AG09309 (cell line): ENCODE results near the gene MTRF1.
"Not testable (repeated sequence)": the region's sequence is repeated elsewhere in the genome, so short reads cannot be mapped to it uniquely, and the experiment has no call there.

Experiments
- DNase-seq: peaks from one replicate; pipeline ENCODE4 v3.0.0-alpha.2; 2010; ENCODE audit warnings: low read depth
- H3K4me3 ChIP-seq: 2 replicates; pipeline ENCODE4 v1.5.1; 2011; ENCODE audit warnings: mild to moderate bottlenecking, low read depth, low read length, moderate library complexity; ENCODE audit not compliant: control insufficient read depth
- TF ChIP-seq, protein P1 (sequence below): IDR thresholded peaks from 2 replicates; pipeline ENCODE4 v1.5.1; 2011; ENCODE audit warnings: mild to moderate bottlenecking, low read depth, low read length, inconsistent platforms; ENCODE audit not compliant: insufficient read depth, control insufficient read depth; ENCODE audit errors: missing control alignments

MTRF1 gene

DNA sequence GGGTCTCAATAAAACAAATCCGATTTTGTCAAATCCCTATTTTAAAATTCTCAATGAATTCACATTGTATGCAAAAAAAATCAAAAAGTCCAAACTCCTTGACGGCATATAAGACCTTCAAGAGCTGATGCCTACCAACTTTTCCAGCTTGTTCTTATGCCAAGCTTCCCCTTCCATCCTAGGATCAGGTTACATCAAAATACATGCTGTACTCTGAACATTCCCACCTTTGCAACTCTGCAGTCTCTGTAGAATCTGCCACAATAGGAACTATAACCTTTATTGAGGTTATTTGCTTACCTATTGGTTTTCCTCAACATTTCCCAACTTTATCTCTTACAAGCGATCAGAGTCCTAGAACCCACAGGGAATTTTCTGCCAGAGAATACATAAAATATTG, 76.9 kb downstream of the MTRF1 start:
- no peak overlapping the region for H3K4me3 ChIP-seq
- no peak for DNase-seq
- TF ChIP-seq, protein P1, sequence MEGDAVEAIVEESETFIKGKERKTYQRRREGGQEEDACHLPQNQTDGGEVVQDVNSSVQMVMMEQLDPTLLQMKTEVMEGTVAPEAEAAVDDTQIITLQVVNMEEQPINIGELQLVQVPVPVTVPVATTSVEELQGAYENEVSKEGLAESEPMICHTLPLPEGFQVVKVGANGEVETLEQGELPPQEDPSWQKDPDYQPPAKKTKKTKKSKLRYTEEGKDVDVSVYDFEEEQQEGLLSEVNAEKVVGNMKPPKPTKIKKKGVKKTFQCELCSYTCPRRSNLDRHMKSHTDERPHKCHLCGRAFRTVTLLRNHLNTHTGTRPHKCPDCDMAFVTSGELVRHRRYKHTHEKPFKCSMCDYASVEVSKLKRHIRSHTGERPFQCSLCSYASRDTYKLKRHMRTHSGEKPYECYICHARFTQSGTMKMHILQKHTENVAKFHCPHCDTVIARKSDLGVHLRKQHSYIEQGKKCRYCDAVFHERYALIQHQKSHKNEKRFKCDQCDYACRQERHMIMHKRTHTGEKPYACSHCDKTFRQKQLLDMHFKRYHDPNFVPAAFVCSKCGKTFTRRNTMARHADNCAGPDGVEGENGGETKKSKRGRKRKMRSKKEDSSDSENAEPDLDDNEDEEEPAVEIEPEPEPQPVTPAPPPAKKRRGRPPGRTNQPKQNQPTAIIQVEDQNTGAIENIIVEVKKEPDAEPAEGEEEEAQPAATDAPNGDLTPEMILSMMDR, result no peak

DNA sequence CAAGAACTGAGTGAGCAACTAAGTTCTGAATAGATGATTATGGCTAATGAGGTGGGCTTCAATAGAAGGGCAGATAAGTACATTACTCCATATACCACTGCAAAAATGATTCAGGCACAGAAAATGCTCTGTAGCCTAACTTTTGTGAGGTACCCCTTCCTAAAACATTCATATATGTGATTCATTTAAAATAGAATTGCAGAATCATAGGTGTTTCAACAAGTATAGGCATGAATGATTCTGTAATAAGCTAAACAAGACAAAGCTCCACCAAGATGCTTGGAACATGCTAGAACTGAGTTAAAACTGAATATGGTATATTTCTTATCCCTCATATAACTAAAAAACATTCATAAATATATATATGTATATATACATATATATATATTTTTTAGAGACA, 81.1 kb downstream of the MTRF1 start:
- DNase-seq, result no peak
- TF ChIP-seq, protein P1, result no peak
- no peak overlapping the region for H3K4me3 ChIP-seq

DNA sequence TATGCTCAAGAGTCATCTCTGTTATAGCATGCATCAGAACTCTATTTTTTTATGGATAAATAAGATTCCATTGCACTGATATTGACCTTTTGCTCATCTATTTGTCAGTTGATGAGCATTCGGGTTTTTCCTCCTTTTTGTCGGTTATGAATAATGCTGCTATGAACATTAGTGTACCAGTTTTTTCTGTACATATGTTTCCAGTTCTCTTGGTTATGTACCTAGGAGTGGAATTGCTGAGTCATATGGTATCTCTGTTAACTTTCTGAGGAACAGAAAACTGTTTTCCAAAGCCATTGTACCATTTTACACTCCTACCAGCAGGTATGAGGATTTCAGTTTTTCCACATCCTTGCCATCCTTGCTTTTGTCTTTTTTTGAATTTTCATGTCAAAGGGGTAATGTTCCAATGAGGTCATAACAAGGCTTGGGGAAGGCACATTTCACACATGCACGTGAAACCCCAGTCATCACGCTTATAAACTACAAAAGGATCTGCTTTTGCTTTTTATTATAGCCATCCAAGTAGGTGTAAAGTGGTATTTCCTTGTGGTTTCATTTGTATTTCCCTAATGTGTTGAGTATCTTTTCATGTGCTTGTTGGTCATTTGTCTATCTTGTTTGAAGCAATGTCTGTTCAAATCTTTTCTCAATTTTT, 83.7 kb downstream of the MTRF1 start:
- no peak for DNase-seq
- TF ChIP-seq, protein P1, result no peak
- no peak overlapping the region for H3K4me3 ChIP-seq

DNA sequence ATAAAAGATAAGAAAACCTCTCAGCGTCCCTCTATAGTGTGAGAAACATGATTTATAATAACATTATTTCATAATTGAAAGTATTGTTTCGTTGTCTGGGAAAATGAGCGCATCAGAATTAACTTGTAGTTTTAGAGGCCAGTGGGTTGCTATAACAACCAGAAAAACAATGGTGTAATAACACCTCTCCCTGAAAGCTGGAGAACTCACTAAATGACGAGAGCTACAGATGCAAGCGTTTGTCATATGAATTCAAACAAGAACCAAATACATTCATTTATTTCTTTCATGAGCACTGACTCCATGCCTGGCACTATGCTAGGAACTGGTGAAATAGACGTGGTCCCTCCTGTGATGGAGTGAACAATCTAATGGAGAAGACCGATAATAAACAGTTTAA, 85.3 kb downstream of the MTRF1 start:
- no peak for DNase-seq
- TF ChIP-seq, protein P1, result no peak
- H3K4me3 ChIP-seq, result no peak overlapping the region

DNA sequence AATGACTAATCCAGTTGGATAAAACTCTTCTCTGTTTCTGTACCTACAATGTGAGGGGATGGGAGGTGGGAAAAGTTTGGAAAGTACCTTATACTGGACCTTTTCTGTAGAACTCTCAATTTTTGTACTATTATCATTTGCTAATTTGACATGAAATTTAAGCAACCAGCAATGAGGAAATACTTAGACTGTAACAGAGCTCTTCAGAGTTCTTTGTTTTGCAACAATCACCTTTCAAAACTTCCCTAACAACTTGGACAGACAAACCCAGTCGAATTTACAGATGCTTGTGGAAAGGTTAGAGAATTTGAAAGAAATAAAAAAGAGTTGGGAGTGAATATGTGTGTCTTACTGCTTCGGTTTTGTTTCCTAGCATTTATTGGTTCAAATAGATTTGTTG, 85.8 kb downstream of the MTRF1 start:
- TF ChIP-seq, protein P1, result no peak
- no peak for DNase-seq
- H3K4me3 ChIP-seq, result no peak overlapping the region

DNA sequence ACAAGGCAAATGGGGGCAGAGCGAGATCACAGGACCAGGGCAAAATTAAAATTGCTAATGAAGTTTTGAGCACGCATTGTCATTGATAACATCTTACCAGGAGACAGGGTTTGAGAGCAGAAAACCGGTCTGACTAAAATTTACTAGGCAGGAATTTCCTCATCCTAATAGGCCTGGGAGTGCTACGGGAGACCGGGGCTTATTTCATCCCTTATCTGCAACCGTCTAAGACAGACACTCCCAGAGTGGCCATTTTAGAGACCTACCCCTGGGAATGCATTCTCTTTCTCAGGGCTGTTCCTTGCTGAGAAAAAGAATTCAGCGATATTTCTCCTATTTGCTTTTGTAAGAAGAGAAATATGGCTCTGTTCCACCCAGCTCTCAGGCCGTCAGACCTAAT, 87.8 kb downstream of the MTRF1 start:
- not testable (repeated sequence) for H3K4me3 ChIP-seq, DNase-seq
